HEK293 (cell line): ENCODE results near the gene SH3TC1.

ENCODE experiments used
- CTCF ChIA-PET: fragments of 350-600 bp; formaldehyde crosslinking; extraction: SDS; loops from one replicate; lab custom pipeline; 2021; ENCODE audit warnings: antibody characterized with exemption; lab: Yijun Ruan, JAX
- POLR2A ChIA-PET: fragments of 300-600 bp; formaldehyde crosslinking; extraction: SDS; loops from one replicate; lab custom pipeline; 2020; ENCODE audit warnings: antibody characterized with exemption, inconsistent platforms; lab: Yijun Ruan, JAX
- H3K27ac ChIP-seq: fragments of 200-500 bp; sonication (Bioruptor generic); 2 replicates; pipeline ENCODE4 v1.5.1; 2014; ENCODE audit warnings: low read depth, low read length, control low read depth, inconsistent platforms; ENCODE audit errors: extremely low read depth
- H3K36me3 ChIP-seq, 2 experiments: fragments of 200-500 bp in 1 of 2; sonication (Bioruptor generic) in 1 of 2; 1 replicate in 1 of 2; 2 replicates in 1 of 2; pipeline ENCODE4 v1.5.1; 2014 to 2017; ENCODE audit warnings: inconsistent platforms in 2 of 2, low read length in 2 of 2; ENCODE audit not compliant: control insufficient read depth in 2 of 2, insufficient read depth in 1 of 2
- H3K4me1 ChIP-seq: fragments of 200-500 bp; sonication (Bioruptor generic); 2 replicates; pipeline ENCODE4 v1.5.1; 2014; ENCODE audit warnings: mild to moderate bottlenecking, low read length, inconsistent platforms; ENCODE audit not compliant: control insufficient read depth, insufficient read depth
- H3K4me3 ChIP-seq: 2 replicates; pipeline ENCODE4 v1.5.1; 2011; ENCODE audit warnings: low read depth, mild to moderate bottlenecking, control low read depth, low read length, moderate library complexity
- H3K9me3 ChIP-seq: fragments of 200-500 bp; sonication (Bioruptor generic); 2 replicates; pipeline ENCODE4 v1.5.1; 2014; ENCODE audit warnings: low read depth, low read length, inconsistent platforms; ENCODE audit not compliant: control insufficient read depth, insufficient read depth
- BCL11B ChIP-seq: fragments of 450-650 bp; formaldehyde crosslinking; IDR thresholded peaks from 2 replicates; pipeline ENCODE4 v1.5.1; 2016; ENCODE audit warnings: low read depth, missing biosample characterization, missing genetic modification characterization
- GLI2 ChIP-seq: fragments of 450-650 bp; formaldehyde crosslinking; IDR thresholded peaks from 2 replicates; pipeline ENCODE4; 2017; ENCODE audit warnings: missing biosample characterization, missing genetic modification characterization, low read depth, borderline replicate concordance
- GLIS2 ChIP-seq: fragments of 450-650 bp; formaldehyde crosslinking; IDR thresholded peaks from 2 replicates; pipeline ENCODE4 v1.5.1; 2016; ENCODE audit warnings: missing biosample characterization, missing genetic modification characterization
- KLF8 ChIP-seq: fragments of 450-650 bp; formaldehyde crosslinking; IDR thresholded peaks from 2 replicates; pipeline ENCODE4 v1.5.1; 2016; ENCODE audit warnings: missing biosample characterization, missing genetic modification characterization
- YY1 ChIP-seq: fragments of 450-650 bp; formaldehyde crosslinking; IDR thresholded peaks from 2 replicates; pipeline ENCODE4 v1.5.1; 2018; ENCODE audit warnings: missing biosample characterization, missing genetic modification characterization
- ZFP3 ChIP-seq: fragments of 450-650 bp; formaldehyde crosslinking; IDR thresholded peaks from 2 replicates; pipeline ENCODE4 v1.5.1; 2016; ENCODE audit warnings: low read depth, missing biosample characterization, missing genetic modification characterization
- ZFP41 ChIP-seq: fragments of 450-650 bp; formaldehyde crosslinking; IDR thresholded peaks from 2 replicates; pipeline ENCODE4 v1.5.1; 2016; ENCODE audit warnings: missing biosample characterization, missing genetic modification characterization, borderline replicate concordance
- ZNF133 ChIP-seq: fragments of 450-650 bp; formaldehyde crosslinking; IDR thresholded peaks from 2 replicates; pipeline ENCODE4 v1.5.1; 2016; ENCODE audit warnings: missing biosample characterization, missing genetic modification characterization
- ZNF16 ChIP-seq: fragments of 450-650 bp; formaldehyde crosslinking; IDR thresholded peaks from 2 replicates; pipeline ENCODE4 v1.5.1; 2016; ENCODE audit warnings: low read depth, missing biosample characterization, missing genetic modification characterization
- ZNF2 ChIP-seq: fragments of 450-650 bp; formaldehyde crosslinking; IDR thresholded peaks from 2 replicates; pipeline ENCODE4 v1.5.1; 2016; ENCODE audit warnings: missing biosample characterization, missing genetic modification characterization
- ZNF223 ChIP-seq: fragments of 450-650 bp; formaldehyde crosslinking; IDR thresholded peaks from 2 replicates; pipeline ENCODE4 v1.5.1; 2016; ENCODE audit warnings: missing biosample characterization, missing genetic modification characterization
- ZNF292 ChIP-seq: fragments of 450-650 bp; formaldehyde crosslinking; IDR thresholded peaks from 2 replicates; pipeline ENCODE4 v1.5.1; 2016; ENCODE audit warnings: low read depth, missing biosample characterization, missing genetic modification characterization, borderline replicate concordance
- ZNF335 ChIP-seq: fragments of 450-650 bp; formaldehyde crosslinking; conservative IDR thresholded peaks from 2 replicates; pipeline ENCODE4 v1.5.1; 2016; ENCODE audit warnings: missing biosample characterization, missing genetic modification characterization
- ZNF391 ChIP-seq: fragments of 450-650 bp; formaldehyde crosslinking; IDR thresholded peaks from 2 replicates; pipeline ENCODE4 v1.5.1; 2016; ENCODE audit warnings: low read depth, missing biosample characterization, missing genetic modification characterization, borderline replicate concordance
- ZNF514 ChIP-seq: fragments of 450-650 bp; formaldehyde crosslinking; IDR thresholded peaks from 2 replicates; pipeline ENCODE4 v1.5.1; 2016; ENCODE audit warnings: missing biosample characterization, missing genetic modification characterization
- ZNF624 ChIP-seq: fragments of 450-650 bp; formaldehyde crosslinking; IDR thresholded peaks from 2 replicates; pipeline ENCODE4 v1.5.1; 2017; ENCODE audit warnings: missing biosample characterization, missing genetic modification characterization
- TF ChIP-seq, protein P1 (sequence below): fragments of 450-650 bp; formaldehyde crosslinking; IDR thresholded peaks from 2 replicates; pipeline ENCODE4 v1.5.1; 2016; ENCODE audit warnings: missing biosample characterization, missing genetic modification characterization
- TF ChIP-seq, protein P2 (sequence below): sonication (generic); formaldehyde crosslinking; IDR thresholded peaks from 2 replicates; pipeline ENCODE4 v1.8.1; 2022; ENCODE audit warnings: mild to moderate bottlenecking, moderate library complexity, missing genetic modification reagents
- TF ChIP-seq, protein P3 (sequence below): fragments of 450-650 bp; IDR thresholded peaks from 2 replicates; pipeline ENCODE4 v1.5.1; 2018; ENCODE audit warnings: missing biosample characterization, missing genetic modification characterization
- TF ChIP-seq, protein P4 (sequence below): fragments of 450-650 bp; formaldehyde crosslinking; IDR thresholded peaks from 2 replicates; pipeline ENCODE4 v1.5.1; 2016; ENCODE audit warnings: missing biosample characterization, missing genetic modification characterization, low read depth
- TF ChIP-seq, protein P5 (sequence below): fragments of 450-650 bp; formaldehyde crosslinking; IDR thresholded peaks from 2 replicates; pipeline ENCODE4 v1.5.1; 2016; ENCODE audit warnings: missing biosample characterization, missing genetic modification characterization

The SH3TC1 gene

DNA sequence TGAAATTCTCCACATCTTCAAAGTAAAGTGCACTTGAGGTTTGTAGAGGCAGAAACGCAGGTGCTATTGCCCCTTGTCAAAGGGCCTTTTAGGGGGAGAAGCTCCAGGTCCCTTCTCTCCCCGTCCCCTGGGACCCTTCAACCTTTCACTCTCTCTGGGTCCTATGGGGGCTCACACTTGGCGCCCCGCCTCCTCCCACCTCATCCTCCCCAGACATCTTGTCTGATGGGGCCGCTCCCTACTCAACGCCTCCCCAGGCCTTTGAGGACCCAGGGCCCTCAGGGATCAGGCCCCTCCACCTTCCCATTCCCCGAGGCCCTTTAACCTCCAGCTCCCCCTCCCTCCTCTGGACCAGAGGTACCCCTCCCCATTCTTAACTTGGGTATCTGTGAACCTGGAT, 69.1 kb downstream of the SH3TC1 start:
- POLR2A ChIA-PET = no interaction called here

DNA sequence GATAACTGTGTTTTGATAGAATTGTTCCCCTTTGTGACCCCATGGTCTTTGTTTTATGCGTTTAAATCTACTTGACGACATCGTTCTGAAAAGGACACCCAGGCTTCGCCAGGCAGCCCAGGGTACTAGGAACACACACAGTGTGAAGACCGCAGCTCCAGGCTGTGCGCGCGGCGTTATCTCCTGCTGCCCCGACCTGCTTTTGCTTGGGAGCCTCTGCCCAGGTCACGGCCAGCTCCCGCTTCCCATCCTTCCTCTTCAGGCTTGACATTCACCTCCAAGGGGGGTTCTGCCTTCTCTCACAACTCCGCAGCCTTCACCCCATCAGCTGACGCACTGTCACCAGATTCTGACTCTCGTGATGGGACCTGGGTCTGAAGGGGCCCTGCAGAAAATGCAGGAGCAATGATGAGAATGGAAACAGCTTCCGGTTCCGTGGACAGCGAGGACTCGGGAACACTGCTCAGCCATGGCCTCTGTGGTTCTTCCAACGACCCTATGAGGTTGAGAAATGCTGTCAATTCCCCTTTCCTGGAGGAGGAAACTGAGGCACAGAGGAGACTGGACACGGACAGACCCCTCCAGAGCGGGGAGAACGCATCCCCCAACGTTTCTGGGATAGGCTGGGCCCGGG, 69.9 kb downstream of the SH3TC1 start:
- ChIA-PET CTCF (interaction anchor here (0.7 to 2.7 kb wide), 2 partner anchors 138 to 281 kb away, joined by 6 to 16 read pairs; no protein-coding TSS in a partner anchor), POLR2A (interaction anchor here (1.4 kb wide), 1 partner anchor 10 kb away, joined by 4 read pairs; no protein-coding TSS in a partner anchor)
- Histone ChIP-seq H3K9me3 (no peaks in the 10 kb centered on the region), H3K4me1 (no peaks in the 10 kb centered on the region), H3K27ac (no peak overlapping the region), H3K36me3 (no peaks in the 10 kb centered on the region), H3K4me3 (no peak overlapping the region)
- TF ChIP-seq, protein P1, sequence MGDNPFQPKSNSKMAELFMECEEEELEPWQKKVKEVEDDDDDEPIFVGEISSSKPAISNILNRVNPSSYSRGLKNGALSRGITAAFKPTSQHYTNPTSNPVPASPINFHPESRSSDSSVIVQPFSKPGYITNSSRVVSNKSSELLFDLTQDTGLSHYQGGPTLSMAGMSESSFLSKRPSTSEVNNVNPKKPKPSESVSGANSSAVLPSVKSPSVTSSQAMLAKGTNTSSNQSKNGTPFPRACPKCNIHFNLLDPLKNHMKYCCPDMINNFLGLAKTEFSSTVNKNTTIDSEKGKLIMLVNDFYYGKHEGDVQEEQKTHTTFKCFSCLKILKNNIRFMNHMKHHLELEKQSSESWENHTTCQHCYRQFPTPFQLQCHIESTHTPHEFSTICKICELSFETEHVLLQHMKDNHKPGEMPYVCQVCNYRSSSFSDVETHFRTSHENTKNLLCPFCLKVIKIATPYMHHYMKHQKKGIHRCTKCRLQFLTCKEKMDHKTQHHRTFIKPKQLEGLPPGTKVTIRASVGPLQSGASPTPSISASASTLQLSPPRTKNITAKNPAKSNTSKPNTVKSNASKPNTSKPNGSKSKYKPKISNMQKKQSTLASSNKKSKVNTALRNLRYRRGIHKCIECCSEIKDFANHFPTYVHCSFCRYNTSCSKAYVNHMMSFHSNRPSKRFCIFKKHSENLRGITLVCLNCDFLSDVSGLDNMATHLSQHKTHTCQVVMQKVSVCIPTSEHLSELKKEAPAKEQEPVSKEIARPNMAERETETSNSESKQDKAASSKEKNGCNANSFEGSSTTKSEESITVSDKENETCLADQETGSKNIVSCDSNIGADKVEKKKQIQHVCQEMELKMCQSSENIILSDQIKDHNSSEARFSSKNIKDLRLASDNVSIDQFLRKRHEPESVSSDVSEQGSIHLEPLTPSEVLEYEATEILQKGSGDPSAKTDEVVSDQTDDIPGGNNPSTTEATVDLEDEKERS = no peak
- TF ChIP-seq, protein P2, sequence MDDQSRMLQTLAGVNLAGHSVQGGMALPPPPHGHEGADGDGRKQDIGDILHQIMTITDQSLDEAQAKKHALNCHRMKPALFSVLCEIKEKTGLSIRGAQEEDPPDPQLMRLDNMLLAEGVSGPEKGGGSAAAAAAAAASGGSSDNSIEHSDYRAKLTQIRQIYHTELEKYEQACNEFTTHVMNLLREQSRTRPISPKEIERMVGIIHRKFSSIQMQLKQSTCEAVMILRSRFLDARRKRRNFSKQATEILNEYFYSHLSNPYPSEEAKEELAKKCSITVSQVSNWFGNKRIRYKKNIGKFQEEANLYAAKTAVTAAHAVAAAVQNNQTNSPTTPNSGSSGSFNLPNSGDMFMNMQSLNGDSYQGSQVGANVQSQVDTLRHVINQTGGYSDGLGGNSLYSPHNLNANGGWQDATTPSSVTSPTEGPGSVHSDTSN = no peak
- TF ChIP-seq GLIS2 = peak; percentile 33; the same call in 1 of the 2 replicates
- 0 out of 2 replicates have a peak, but pooled peaks have one; percentile 19 for TF ChIP-seq ZNF335

More for the DNA sequence above, 69.1 kb downstream of the SH3TC1 start:
- Histone ChIP-seq H3K27ac (no peak overlapping the region), H3K36me3 (no peaks in the 10 kb centered on the region), H3K4me3 (no peak overlapping the region), H3K4me1 (no peaks in the 10 kb centered on the region), H3K9me3 (no peaks in the 10 kb centered on the region)
- CTCF ChIA-PET = interaction anchor here (1.0 to 2.7 kb wide), 9 partner anchors 10 to 139 kb away, joined by 3 to 27 read pairs (median 4); no protein-coding TSS in a partner anchor
- TF ChIP-seq ZFP3 (no peak), ZFP41 (tag by site-specific recombination) (no peak), ZNF133 (tag by site-specific recombination) (no peak), ZNF391 (no peak), KLF8 (no peak), GLI2 (tag by site-specific recombination) (no peak), ZNF514 (tag by site-specific recombination) (no peak), ZNF292 (tag by site-specific recombination) (no peak), ZNF2 (no peak), ZNF16 (tag by site-specific recombination) (no peak), ZNF624 (tag by site-specific recombination) (no peak), BCL11B (no peak), YY1 (tag by site-specific recombination) (no peak), ZNF223 (no peak)
- TF ChIP-seq, protein P3, sequence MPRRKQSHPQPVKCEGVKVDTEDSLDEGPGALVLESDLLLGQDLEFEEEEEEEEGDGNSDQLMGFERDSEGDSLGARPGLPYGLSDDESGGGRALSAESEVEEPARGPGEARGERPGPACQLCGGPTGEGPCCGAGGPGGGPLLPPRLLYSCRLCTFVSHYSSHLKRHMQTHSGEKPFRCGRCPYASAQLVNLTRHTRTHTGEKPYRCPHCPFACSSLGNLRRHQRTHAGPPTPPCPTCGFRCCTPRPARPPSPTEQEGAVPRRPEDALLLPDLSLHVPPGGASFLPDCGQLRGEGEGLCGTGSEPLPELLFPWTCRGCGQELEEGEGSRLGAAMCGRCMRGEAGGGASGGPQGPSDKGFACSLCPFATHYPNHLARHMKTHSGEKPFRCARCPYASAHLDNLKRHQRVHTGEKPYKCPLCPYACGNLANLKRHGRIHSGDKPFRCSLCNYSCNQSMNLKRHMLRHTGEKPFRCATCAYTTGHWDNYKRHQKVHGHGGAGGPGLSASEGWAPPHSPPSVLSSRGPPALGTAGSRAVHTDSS (tag by site-specific recombination) = no peak
- TF ChIP-seq, protein P4, sequence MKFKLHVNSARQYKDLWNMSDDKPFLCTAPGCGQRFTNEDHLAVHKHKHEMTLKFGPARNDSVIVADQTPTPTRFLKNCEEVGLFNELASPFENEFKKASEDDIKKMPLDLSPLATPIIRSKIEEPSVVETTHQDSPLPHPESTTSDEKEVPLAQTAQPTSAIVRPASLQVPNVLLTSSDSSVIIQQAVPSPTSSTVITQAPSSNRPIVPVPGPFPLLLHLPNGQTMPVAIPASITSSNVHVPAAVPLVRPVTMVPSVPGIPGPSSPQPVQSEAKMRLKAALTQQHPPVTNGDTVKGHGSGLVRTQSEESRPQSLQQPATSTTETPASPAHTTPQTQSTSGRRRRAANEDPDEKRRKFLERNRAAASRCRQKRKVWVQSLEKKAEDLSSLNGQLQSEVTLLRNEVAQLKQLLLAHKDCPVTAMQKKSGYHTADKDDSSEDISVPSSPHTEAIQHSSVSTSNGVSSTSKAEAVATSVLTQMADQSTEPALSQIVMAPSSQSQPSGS = no peak
- TF ChIP-seq, protein P5, sequence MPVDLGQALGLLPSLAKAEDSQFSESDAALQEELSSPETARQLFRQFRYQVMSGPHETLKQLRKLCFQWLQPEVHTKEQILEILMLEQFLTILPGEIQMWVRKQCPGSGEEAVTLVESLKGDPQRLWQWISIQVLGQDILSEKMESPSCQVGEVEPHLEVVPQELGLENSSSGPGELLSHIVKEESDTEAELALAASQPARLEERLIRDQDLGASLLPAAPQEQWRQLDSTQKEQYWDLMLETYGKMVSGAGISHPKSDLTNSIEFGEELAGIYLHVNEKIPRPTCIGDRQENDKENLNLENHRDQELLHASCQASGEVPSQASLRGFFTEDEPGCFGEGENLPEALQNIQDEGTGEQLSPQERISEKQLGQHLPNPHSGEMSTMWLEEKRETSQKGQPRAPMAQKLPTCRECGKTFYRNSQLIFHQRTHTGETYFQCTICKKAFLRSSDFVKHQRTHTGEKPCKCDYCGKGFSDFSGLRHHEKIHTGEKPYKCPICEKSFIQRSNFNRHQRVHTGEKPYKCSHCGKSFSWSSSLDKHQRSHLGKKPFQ = no peak
